Raji (cell line): ENCODE measurements around the gene CXCR3.

Experiments
- POLR2A ChIP-seq: IDR thresholded peaks from 2 replicates; pipeline ENCODE4 v1.6.1; 2011; ENCODE audit warnings: low read depth, low read length, control low read depth; ENCODE audit not compliant: insufficient read depth

CXCR3 gene

GRCh38 chrX:71638409-71638808 is 20.1 kb upstream of the CXCR3 start:
- no peak for TF ChIP-seq POLR2A

DNA sequence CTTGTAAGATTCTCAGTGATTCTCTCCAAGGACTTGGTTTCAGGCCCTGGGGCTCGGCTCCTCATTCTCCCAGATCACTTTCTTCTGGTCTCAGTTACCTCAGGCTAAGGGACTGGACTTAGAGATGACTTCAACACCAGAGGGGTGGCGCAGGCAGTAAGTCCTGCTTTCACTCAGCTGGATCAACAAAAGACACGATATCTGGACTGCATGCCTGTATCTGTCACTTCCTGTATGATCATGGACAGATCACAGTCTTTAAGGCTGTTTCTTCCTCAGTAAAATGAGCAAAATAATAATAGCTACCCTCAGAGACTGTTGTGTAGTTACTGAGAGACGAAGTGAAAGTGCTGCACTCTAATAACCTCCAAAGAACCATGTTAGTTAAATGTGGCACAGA is 19.5 kb upstream of the CXCR3 start:
- no peak for TF ChIP-seq POLR2A

DNA sequence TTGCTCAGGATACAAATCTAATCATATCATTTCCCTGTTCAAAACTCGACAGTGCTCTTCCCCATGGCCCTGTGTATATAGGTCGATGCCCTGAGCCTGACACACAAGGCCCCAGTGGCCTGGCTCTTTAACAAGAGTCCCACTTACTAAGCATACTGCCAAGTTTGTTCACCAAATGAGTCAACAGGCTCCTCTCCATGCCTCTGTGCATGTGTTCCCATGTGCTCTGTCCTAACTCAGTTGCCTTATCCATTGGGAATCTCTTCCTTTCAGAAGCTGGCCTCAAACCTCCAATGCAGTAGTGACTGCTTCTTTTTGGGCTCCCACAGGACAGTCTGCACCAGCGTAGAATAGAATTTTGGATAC is 18.9 kb upstream of the CXCR3 start:
- TF ChIP-seq POLR2A, result no peak

- TF ChIP-seq POLR2A, result no peak
Measured at GRCh38 chrX:71636438-71637252, 18.3 kb upstream of the CXCR3 start.

GRCh38 chrX:71634366-71634765 is 16.1 kb upstream of the CXCR3 start:
- no peak for TF ChIP-seq POLR2A

GRCh38 chrX:71632923-71633657 is 14.8 kb upstream of the CXCR3 start:
- no peak for TF ChIP-seq POLR2A

DNA sequence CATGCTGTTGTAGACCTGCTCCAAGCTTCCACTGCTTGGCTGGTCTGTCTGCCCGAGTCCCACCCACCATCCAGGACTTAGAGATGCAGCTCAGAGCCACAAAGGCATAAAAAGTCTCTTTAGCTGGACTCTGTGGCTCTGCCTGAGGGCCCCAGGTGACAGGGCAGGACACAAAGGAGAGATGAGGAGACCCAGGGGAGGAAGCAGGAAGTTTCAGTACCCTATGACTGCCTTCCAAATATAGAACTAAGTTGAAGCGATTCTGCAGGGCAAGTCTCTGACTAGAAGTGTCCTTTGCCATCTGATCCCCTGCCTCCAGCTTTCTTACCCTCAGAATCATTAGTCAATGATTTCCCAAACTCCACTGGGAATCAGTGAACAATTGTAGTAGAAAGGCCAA is 11.2 kb upstream of the CXCR3 start:
- TF ChIP-seq POLR2A, result no peak

DNA sequence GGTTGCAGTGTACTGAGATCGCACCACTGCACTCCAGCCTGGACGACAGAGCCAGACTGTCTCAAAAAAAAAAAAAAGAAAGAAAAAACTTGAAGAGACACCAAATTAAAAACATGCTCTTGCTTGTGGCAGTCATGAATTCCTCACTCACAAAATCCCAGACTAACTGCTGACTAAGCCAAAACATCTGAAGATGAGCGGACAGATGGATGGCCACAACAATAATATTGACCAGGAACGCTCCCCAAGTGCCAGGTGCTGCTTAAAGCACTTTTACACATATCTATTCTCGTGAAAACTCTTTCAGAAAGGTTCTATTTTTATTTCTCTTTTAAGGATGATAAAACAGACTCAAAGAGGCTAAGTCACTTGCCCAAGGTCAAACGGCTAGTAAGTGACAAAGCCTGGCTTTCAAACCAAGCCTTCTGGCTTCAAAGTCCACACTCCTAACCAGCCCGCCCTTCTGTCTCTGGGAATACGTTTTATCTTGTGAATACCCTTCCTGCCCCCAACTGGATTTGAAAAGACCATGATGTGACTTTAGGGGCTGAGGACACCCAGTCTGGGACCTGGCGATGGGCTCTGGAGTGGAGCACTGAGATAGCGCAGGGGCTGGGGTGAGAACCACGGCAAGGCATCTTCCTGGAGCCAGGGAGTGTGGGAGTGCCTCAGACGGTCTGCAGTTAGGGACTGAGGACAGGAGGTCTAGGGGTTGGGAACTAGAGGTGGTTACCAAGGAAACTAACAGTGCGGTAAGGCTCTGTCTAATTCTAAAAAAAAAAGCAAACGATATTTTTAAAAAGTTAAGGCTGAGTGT is 9.5 kb upstream of the CXCR3 start:
- no peak for TF ChIP-seq POLR2A

GRCh38 chrX:71626576-71626975 is 8.3 kb upstream of the CXCR3 start:
- no peak for TF ChIP-seq POLR2A

DNA sequence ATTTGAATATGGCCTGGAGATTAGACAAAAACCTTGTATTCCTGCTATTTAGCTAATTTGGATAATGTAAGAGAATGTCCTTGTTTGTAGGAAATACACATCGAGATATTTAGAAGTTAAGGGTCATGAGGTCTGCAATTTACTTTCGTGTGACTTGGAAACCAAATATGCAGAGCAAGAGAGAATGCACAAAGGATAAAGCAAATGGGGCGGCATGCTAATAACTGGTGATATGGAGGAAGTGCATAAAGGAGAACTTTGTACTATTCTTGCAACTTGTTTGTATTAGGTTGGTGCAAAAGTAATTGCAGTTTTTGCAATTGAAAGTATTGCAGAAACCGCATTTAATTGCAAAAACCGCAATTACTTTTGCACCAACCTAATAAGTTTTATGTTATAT is 7.2 kb upstream of the CXCR3 start:
- TF ChIP-seq POLR2A, result no peak

DNA sequence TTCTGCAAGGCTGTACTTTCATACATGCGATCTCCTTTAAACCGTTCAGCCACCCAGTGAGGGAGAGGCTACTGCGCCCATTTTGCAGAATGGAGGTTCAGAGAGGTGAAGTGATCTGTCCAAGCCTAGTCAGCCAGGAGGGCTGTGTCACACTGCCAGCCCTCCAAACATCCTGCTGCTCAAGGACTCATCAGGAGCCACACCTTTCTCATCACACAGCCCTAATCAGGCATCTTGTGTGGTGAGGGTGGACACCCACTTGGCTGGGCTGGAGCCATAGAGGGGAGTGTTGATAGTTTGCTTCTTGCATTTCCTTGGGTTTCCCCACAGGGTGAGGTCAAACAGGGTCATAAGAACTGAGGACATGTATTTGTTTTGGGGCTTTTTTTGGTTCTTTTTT is 5.4 kb upstream of the CXCR3 start:
- TF ChIP-seq POLR2A, result no peak

- no peak for TF ChIP-seq POLR2A
Measured at GRCh38 chrX:71622576-71623450, 4.5 kb upstream of the CXCR3 start.

DNA sequence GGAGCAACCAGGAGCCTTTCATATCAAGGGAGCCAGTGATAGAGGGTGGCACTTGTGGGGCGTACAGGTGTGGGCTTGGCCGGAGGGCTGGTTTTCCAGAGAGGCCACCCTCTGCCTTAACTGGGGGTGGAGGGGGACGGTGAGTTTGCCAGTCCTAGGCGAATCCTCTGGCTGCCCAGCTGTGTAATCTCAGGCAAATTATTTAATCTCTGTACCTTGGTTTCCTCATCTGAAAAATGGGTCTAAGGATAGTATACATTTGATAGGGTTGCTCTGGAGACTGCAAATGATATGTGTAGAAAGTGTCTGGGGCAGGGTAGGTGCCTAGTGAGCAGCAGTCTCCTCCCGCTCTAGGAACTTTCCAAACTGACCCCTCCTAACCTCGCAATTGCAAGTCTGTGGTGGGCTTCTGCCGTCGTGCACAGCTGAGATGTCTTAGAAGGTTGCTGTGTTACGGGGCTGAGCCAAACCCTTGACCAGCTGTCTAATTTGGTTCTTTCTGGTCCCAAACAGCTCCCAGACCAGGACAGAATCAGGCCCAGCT is 3.8 kb upstream of the CXCR3 start:
- TF ChIP-seq POLR2A, result no peak

DNA sequence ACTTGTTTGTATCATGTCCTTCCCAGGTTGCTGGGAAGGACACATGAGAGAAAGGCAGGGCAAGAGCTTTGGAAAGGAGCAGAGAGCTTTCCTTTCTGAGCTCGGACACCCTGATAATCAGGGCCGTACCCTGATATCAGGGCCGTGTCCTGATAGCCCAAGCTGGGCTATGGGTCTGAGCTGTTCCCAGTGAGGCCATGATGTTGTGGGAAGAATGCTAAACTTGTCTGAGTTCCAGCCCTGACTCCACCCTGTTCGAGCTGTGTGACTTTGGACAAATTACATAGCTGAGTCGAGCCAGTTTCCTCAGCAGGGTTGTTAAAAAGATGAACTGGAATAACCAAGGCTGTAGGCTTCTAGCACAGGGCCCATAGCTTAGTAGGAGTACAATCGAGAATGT is 3.3 kb upstream of the CXCR3 start:
- TF ChIP-seq POLR2A, result no peak
